Measurements from ENCODE around the gene IGFLR1.
"Not testable (repeated sequence)": the region's sequence is repeated elsewhere in the genome, so short reads cannot be mapped to it uniquely, and the experiment has no call there.

The IGFLR1 gene

DNA sequence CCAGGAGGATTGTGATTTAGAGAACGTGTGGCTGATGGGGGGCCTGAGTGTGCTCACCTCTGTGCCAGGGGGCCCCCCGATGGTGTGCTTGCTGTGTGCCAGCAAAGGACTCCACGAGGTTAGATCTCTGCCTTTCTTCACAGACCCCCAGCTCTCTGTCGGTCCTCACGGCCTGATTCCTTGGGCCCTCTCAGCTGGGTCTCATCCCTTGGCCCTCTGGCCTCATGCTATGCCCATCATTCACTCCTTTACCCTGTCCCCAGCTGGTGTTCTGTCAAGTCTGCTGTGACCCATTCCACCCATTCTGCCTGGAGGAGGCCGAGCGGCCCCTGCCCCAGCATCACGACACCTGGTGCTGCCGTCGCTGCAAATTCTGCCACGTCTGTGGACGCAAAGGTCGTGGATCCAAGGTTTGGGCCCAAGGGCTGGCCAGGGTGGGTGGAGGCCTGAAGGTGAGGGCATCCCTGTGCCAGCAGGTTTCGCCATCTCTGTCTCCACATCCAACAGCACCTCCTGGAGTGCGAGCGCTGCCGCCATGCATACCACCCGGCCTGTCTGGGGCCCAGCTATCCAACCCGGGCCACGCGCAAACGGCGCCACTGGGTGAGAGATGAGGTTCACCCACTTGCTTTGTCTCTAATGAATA, 16.9 kb downstream of the IGFLR1 start:
- no peak for DNase-seq (ENCODE audit: low read depth, low spot score)

DNA sequence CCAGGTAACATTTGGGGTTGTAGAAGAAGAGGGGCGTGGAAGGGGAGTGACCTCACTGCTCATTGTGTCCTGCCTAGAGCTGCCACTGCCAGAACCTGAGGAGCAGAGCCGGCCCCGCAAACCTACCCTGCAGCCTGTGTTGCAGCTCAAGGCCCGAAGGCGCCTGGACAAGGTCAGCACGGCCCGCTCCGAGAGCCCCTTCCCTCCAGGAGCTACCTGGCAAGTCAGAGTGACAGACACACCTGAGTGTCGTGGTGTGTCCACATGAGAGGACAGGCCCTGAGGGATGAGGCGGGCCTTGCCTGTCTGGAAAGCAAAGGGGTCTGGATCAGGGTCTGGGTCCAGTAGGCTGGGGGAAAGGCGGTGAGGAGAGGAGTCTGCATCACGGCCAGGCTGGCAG, 17.7 kb downstream of the IGFLR1 start:
- no peak for DNase-seq (ENCODE audit: low read depth, low spot score)

DNA sequence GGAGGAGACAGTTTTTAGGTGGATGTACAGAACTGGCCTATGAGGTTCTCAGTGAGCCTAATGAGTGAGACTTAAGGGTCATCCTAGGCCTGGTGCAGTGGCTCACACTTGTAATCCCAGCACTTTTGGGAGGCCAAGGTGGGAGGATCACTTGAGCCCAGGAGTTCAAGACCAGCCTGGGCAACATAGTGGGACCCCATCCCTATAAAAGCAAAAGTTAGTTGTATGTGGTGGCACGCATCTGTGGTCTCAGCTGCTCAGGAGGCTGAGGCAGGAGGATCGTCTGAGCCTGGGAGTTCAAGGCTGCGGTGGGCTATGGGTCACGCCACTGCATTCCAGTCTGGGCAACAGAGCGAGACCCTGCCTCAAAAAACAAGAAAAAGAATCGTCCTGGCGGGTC, 18.1 kb downstream of the IGFLR1 start:
- not testable (repeated sequence) for DNase-seq (ENCODE audit: low read depth, low spot score)

DNA sequence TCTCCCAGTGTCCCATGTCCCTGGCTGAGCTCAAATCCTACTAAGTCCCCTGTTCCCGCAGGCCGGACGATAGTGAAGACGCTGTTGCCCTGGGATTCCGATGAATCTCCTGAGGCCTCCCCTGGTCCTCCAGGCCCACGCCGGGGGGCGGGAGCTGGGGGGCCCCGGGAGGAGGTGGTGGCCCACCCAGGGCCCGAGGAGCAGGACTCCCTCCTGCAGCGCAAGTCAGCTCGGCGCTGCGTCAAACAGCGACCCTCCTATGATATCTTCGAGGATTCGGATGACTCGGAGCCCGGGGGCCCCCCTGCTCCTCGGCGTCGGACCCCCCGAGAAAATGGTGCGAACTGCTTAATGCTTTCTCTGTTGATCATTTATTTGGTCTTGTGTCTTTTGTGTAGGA, 18.6 kb downstream of the IGFLR1 start:
- no peak for DNase-seq (ENCODE audit: low read depth, low spot score)

DNA sequence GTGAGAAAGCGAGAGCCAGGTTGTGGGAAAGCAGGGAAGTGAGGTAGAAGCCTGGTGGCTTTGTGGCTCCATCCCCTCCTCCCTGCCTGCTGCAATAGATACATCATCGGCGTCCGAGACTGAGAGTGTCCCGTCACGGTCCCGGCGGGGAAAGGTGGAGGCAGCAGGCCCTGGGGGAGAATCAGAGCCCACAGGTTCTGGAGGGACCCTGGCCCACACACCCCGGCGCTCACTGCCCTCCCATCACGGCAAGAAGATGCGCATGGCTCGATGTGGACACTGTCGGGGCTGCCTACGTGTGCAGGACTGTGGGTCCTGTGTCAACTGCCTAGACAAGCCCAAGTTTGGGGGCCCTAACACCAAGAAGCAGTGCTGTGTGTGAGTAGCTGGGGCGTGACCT, 19.4 kb downstream of the IGFLR1 start:
- no peak for DNase-seq (ENCODE audit: low read depth, low spot score)

DNA sequence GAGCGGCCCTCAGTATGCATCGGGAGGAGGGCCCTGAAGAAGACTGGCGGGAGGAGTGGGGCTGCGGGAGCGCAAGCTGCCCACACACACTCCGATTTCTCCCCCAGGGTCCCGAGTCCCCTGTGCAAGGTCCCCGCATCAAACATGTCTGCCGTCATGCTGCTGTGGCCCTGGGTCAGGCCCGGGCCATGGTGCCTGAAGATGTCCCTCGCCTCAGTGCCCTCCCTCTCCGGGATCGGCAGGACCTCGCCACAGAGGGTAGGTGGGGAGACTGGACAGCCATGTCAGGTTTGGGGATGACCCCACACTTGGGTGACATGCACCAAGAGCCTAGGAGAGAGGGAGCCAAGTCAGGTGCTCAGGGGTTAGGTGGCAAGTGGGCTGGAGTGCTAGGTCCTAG, 19.8 kb downstream of the IGFLR1 start:
- DNase-seq (ENCODE audit: low read depth, low spot score), result no peak

DNA sequence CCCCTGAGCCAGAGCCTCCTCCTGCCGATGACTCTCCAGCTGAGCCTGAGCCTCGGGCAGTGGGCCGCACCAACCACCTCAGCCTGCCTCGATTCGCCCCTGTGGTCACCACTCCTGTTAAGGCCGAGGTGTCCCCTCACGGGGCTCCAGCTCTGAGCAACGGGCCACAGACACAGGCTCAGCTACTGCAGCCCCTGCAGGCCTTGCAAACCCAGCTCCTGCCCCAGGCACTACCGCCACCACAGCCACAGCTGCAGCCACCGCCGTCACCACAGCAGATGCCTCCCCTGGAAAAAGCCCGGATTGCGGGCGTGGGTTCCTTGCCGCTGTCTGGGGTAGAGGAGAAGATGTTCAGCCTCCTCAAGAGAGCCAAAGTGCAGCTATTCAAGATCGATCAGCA, 20.9 kb downstream of the IGFLR1 start:
- DNase-seq (ENCODE audit: low read depth, low spot score), result no peak

DNA sequence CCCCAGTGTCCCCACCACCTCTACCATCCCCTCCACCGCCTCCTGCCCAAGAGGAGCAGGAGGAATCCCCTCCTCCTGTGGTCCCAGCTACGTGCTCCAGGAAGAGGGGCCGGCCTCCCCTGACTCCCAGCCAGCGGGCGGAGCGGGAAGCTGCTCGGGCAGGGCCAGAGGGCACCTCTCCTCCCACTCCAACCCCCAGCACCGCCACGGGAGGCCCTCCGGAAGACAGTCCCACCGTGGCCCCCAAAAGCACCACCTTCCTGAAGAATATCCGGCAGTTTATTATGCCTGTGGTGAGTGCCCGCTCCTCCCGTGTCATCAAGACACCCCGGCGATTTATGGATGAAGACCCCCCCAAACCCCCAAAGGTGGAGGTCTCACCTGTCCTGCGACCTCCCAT, 21.6 kb downstream of the IGFLR1 start:
- no peak for DNase-seq (ENCODE audit: low read depth, low spot score)

DNA sequence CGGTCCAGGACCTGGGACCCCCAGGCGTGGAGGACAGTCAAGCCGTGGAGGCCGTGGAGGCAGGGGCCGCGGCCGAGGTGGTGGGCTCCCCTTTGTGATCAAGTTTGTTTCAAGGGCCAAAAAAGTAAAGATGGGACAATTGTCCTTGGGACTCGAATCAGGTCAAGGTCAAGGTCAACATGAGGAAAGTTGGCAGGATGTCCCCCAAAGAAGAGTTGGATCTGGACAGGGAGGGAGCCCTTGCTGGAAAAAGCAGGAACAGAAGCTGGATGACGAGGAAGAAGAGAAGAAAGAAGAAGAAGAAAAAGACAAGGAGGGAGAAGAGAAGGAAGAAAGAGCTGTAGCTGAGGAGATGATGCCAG, 22.1 kb downstream of the IGFLR1 start:
- DNase-seq (ENCODE audit: low read depth, low spot score), result no peak

DNA sequence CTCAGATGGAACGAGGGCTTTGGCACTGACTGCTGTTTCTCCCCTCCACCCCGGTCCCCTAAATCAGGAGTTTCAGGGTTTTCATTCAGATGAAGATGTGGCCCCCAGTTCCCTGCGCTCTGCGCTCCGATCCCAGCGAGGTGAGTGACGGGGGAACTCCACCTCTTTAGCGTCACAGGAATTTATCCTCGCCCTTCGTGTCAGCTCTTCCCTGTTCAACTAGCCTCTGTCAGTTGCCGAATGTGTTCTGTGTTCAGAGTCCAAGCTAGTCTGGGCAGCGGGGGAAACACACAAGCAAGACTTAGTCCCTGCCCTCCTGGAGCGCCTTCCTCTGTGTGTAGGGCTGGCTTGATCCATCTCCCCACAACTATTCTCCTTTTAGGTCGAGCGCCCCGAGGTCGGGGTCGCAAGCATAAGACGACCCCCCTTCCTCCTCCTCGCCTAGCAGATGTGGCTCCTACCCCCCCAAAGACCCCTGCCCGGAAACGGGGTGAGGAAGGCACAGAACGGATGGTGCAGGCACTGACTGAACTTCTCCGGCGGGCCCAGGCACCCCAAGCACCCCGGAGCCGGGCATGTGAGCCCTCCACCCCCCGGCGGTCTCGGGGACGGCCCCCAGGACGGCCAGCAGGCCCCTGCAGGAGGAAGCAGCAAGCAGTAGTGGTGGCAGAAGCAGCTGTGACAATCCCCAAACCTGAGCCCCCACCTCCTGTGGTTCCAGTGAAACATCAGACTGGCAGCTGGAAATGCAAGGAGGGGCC, 22.7 kb downstream of the IGFLR1 start:
- DNase-seq (ENCODE audit: low read depth, low spot score), result no peak

DNA sequence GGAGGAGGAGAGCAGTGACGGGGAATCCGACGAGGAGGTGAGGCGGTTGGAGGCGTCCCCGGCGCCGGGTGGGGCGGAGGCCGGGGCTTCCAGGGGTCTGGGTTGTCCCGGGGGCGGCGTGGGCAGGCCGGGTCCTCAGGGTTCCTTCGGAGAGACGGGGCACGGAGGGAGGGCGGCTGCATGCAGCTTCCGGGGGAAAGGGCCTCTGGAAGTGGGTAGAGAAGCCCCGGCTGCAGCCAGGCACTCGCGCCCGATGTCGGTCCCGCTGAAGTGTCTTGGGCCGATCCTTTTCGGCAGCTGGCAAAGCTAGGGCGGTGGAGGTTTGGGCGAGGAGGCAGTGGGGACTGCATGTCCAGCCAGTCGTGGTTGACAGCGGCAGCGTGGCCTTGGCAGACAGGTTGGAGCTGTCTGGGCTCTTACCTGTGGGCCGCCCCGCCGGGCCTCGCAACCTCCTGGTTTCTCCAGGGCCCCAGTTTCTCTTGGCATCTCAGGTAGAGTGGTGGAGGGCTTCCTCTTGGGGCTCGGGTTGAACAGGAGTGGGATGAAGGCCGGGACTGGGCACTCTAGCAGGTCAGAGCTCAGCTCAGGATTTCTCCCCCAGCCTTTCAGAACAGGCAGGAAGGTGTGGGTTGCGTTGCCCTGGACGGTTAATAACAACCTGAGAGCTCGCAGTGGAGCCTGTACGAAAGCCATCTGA, 23.8 kb downstream of the IGFLR1 start:
- no peak for DNase-seq (ENCODE audit: low read depth, low spot score)

DNA sequence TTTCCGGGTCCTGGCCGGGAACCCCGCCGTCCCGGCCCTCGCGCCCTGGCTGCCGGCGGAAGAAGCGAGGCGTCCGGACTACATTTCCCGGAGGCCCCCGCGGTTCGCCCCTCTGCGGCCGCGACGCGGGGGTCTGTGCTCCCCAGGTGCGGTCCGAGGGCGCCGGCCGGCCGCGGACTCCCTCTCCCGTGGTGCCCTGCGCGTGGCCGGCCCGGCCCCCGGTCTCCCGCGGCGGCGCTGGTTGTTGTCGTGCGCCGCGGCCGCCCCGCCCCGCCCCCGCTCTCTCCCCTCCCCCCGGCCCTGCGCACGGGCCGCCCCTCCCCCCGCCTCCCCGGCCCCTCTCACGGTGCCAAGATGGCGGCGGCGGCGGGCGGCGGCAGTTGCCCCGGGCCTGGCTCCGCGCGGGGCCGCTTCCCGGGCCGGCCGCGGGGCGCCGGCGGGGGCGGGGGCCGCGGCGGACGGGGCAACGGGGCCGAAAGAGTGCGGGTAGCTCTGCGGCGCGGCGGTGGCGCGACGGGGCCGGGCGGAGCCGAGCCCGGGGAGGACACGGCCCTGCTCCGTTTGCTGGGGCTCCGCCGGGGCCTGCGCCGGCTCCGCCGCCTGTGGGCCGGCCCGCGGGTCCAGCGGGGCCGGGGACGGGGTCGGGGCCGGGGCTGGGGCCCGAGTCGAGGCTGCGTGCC, 24.4 kb downstream of the IGFLR1 start, which contains the start of gene KMT2B:
TSS of gene KMT2B (plus strand) at position 339 of the 680 bp plus-strand sequence. CDS start at position 355, 16 bp downstream.
- no peak for DNase-seq (ENCODE audit: low read depth, low spot score)

DNA sequence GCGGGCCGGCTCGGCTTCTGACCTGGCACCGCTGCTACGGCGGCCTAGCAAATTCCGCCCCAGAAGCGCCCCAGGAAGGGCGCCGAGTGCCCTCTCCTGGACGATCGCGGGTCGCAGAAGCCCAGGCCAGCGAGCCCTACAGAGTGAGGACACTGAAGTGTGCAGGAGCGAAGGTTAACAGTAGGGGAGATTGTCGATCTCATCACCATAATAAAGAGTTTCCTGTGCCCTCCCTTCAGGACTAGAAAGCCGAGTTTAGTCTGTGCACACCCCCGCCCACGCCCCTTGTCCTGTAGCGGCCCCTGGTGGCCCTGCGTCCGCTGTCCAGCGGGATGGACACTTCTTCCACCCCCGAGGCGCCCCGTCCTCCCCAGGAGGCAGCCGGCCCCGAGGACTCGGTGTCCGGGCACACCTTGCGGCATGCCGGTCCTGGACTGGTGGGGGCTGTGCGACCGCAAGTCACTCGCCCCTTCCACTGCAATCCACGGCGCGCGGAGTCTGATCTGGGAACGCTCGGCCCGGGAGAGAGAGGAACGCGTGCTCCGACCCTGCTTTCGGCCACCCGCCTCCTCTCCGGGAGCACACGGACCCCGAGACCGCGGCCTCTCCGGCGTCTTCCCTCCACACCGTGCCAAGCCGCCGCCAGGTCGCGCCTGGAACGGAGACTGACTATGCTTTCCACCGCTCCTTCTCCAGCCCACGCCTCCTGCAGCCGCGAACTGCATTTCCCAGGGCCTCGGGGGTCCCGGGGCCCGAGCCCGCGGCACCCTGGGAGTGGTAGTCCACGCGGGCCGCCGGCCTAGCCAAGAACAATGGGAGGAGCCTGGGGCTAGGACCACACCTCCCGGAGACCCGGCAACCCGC, 25.2 kb downstream of the IGFLR1 start:
- peak; percentile 91 for DNase-seq (ENCODE audit: low read depth, low spot score)

DNA sequence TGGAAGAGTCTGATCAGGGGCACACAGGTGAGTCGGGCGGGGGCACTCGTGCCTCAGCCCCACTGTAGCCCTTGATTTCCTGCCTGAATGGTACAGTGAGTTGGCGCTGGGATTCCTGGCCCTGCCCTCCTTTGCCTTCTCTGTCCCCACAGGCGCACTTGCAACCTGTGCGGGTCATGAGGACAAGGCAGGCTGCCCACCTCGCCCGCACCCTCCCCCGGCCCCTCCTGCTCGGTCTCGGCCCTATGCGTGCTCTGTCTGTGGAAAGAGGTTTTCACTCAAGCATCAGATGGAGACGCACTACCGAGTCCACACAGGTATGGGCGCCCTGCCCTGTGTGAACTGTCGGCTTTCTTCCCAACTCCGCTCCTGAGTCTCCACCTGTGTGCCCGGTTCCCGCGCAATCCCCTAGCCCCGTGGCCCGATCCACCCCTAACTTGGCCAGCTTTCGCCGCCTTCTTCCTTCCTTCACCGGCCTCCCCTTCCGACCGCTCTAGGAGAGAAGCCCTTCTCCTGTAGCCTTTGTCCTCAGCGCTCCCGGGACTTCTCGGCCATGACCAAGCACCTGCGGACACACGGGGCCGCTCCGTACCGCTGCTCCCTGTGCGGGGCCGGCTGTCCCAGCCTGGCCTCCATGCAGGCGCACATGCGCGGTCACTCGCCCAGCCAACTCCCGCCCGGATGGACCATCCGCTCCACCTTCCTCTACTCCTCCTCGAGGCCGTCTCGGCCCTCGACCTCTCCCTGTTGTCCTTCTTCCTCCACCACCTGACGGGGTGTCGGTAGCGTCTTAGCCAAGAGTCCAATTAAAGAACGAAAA, 26.1 kb downstream of the IGFLR1 start:
- no peak for DNase-seq (ENCODE audit: low read depth, low spot score)

DNA sequence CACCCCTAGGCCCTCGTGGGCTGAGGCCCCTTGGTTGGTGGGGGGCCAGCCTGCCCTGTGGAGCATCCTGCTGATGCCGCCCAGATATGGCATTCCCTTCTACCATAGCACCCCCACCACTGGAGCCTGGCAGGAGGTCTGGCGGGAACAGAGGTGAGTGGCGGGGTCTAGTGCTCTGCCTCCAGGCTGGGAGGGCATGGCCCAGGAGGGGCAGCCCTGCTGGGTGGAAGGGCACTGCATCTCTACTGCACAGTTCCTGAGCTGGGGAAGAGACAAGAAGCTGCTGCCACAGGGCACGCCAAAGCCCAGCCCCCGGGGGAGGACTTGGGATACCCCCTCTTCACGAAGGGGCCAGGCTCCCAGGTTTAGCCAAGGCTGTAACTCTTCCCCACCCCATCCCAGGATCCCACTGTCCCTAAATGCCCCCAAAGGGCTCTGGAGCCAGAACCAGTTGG, 26.9 kb downstream of the IGFLR1 start:
- no peak for DNase-seq (ENCODE audit: low read depth, low spot score)

DNA sequence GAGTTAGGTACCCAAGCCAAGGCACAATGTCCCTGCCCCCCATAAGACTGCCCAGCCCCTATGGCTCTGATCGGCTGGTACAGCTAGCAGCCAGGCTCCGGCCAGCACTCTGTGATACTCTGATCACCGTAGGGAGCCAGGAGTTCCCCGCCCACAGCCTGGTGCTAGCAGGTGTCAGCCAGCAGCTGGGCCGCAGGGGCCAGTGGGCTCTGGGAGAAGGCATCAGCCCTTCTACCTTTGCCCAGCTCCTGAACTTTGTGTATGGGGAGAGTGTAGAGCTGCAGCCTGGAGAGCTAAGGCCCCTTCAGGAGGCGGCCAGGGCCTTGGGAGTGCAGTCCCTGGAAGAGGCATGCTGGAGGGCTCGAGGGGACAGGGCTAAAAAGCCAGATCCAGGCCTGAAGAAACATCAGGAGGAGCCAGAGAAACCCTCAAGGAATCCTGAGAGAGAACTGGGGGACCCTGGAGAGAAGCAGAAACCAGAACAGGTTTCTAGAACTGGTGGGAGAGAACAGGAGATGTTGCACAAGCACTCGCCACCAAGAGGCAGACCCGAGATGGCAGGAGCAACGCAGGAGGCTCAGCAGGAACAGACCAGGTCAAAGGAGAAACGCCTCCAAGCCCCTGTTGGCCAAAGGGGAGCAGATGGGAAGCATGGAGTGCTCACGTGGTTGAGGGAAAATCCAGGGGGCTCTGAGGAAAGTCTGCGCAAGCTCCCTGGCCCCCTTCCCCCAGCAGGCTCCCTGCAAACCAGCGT, 27.5 kb downstream of the IGFLR1 start:
- DNase-seq (ENCODE audit: low read depth, low spot score), result no peak

DNA sequence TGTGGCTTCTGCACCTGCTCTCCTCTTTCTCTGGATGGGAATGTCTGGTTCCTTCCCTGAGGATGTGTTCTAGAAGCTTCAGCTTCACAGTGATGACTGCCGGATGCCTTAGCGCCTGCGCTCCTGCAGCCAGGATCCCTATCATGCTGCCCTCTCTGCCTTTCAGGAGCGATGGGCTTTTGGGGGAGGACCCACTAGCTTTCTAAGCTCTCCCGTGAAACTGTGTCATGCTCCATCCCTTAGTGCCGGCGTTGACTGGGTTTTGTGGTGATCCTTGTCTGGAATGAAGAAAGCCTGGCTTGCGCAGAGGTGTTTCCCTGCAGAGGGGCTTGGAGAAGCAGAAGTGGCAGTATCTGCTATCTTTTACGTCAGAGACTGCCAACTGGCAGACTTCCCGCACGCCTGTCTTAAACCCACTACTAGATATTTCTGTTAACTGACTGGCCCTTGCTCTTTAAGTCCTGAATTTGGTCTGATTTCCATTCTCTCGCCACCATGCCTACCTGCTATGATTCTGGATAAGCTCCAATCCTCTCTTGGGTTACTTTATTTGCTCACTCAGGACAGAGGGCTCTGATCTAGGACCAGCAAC, 28.3 kb downstream of the IGFLR1 start:
- no peak for DNase-seq (ENCODE audit: low read depth, low spot score)

DNA sequence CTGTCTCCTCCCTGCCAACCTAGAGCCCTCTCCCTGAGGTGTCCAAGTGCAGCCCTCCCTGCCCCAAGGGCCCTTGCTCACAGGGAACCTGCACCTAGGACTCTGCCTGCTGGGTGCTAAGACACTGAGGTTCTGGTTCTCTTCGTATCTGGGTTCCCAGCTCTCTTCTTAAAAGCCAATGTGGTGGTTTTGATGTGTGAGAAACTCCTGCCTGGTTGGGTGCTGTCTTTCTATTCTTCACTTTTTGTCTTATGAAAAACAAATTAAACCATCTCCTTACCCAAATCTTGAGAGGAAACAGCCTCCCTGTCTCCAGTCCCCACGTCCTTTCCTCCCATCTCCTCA, 28.8 kb downstream of the IGFLR1 start:
- DNase-seq (ENCODE audit: low read depth, low spot score), result no peak

All from brain pericyte (primary cell).